DOHH2 (cell line): ENCODE data around the gene SIK2.

Source experiments
- H3F3A ChIP-seq: fragments of 200-600 bp; sonication (generic), shearing (Covaris generic); 2 replicates; pipeline ENCODE4 v1.6.0; 2016; ENCODE audit warnings: antibody characterized with exemption, mild to moderate bottlenecking; ENCODE audit not compliant: control insufficient read depth, insufficient read depth
- H3K27ac ChIP-seq: fragments of 200-600 bp; sonication (generic); 2 replicates; pipeline ENCODE4 v1.5.1; 2014; ENCODE audit warnings: low read depth, mild to moderate bottlenecking, low read length, moderate library complexity
- H3K27me3 ChIP-seq: fragments of 200-600 bp; sonication (generic); 2 replicates; pipeline ENCODE4 v1.6.1; 2014; ENCODE audit warnings: mild to moderate bottlenecking, low read length, mixed read lengths; ENCODE audit not compliant: control insufficient read depth
- H3K36me3 ChIP-seq: fragments of 200-600 bp; sonication (generic); 2 replicates; pipeline ENCODE4 v1.6.1; 2014; ENCODE audit warnings: mild to moderate bottlenecking, low read length, moderate library complexity, mixed read lengths; ENCODE audit not compliant: control insufficient read depth
- H3K4me1 ChIP-seq: fragments of 200-600 bp; sonication (generic); 2 replicates; pipeline ENCODE4 v1.6.1; 2014; ENCODE audit warnings: mild to moderate bottlenecking, low read length, mixed read lengths; ENCODE audit not compliant: control insufficient read depth
- H3K4me2 ChIP-seq: fragments of 200-600 bp; sonication (generic); 2 replicates; pipeline ENCODE4 v1.6.0; 2014; ENCODE audit warnings: mild to moderate bottlenecking, low read length, moderate library complexity
- H3K4me3 ChIP-seq: fragments of 200-600 bp; sonication (generic); 2 replicates; pipeline ENCODE4 v1.5.1; 2014; ENCODE audit warnings: mild to moderate bottlenecking, low read length, mixed read lengths
- H3K79me2 ChIP-seq: fragments of 200-600 bp; sonication (generic); 2 replicates; pipeline ENCODE4 v1.6.1; 2014; ENCODE audit warnings: mild to moderate bottlenecking, low read length, mixed read lengths; ENCODE audit not compliant: control insufficient read depth
- H3K9me2 ChIP-seq: fragments of 200-600 bp; sonication (generic); replicated peaks from 2 replicates; pipeline ENCODE4 v1.6.1; 2014; ENCODE audit warnings: mild to moderate bottlenecking, low read length, mixed read lengths; ENCODE audit not compliant: control insufficient read depth
- H3K9me3 ChIP-seq: fragments of 200-600 bp; sonication (generic); 2 replicates; pipeline ENCODE4 v1.6.1; 2014; ENCODE audit warnings: antibody characterized with exemption, low read length, mixed read lengths; ENCODE audit not compliant: control insufficient read depth, insufficient read depth
- H4K20me1 ChIP-seq: fragments of 200-600 bp; sonication (generic); 2 replicates; pipeline ENCODE4 v1.6.0; 2014; ENCODE audit warnings: low read depth, mild to moderate bottlenecking, antibody characterized with exemption, low read length, moderate library complexity; ENCODE audit not compliant: control insufficient read depth, insufficient read depth
- EZH2phosphoT487 ChIP-seq: fragments of 200-600 bp; sonication (generic); IDR thresholded peaks from 2 replicates; pipeline ENCODE4 v1.6.1; 2017; ENCODE audit warnings: borderline replicate concordance, mild to moderate bottlenecking, antibody characterized with exemption, low read length, moderate library complexity, mixed read lengths
- TF ChIP-seq, protein P1 (sequence below): fragments of 200-600 bp; sonication (generic); IDR thresholded peaks from one replicate; pipeline ENCODE4 v1.5.1; 2014; ENCODE audit warnings: antibody characterized with exemption, mild to moderate bottlenecking, low read depth, low read length; ENCODE audit not compliant: poor library complexity, severe bottlenecking

The SIK2 gene

GRCh38 chr11:111764621-111765020 is 162.4 kb downstream of the SIK2 start:
- Histone ChIP-seq H3K4me3 (peak overlapping the region; percentile 99), H3K36me3 (peaks cover 62% of the 10 kb centered on the region), H3K79me2 (peaks cover 35% of the 10 kb centered on the region), H3K4me2 (peak overlapping the region; percentile 87), H3K27ac (no peak overlapping the region), H3K27me3 (no peaks in the 10 kb centered on the region), H3F3A (no peaks in the 10 kb centered on the region), H3K9me3 (no peaks in the 10 kb centered on the region), H3K9me2 (no peaks in the 10 kb centered on the region), H3K4me1 (peaks cover 22% of the 10 kb centered on the region), H4K20me1 (no peaks in the 10 kb centered on the region)
- no peak for TF ChIP-seq EZH2phosphoT487
- TF ChIP-seq, protein P1, sequence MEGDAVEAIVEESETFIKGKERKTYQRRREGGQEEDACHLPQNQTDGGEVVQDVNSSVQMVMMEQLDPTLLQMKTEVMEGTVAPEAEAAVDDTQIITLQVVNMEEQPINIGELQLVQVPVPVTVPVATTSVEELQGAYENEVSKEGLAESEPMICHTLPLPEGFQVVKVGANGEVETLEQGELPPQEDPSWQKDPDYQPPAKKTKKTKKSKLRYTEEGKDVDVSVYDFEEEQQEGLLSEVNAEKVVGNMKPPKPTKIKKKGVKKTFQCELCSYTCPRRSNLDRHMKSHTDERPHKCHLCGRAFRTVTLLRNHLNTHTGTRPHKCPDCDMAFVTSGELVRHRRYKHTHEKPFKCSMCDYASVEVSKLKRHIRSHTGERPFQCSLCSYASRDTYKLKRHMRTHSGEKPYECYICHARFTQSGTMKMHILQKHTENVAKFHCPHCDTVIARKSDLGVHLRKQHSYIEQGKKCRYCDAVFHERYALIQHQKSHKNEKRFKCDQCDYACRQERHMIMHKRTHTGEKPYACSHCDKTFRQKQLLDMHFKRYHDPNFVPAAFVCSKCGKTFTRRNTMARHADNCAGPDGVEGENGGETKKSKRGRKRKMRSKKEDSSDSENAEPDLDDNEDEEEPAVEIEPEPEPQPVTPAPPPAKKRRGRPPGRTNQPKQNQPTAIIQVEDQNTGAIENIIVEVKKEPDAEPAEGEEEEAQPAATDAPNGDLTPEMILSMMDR = no peak

- H3F3A ChIP-seq = no peaks in the 10 kb centered on the region
- no peaks in the 10 kb centered on the region for H3K9me2 ChIP-seq
- peak overlapping the region; percentile 27; the same call in 1 of the 2 replicates for H3K27ac ChIP-seq
- peak overlapping the region; percentile 99 for H3K4me3 ChIP-seq
- peak overlapping the region; percentile 87 for H3K4me2 ChIP-seq
- no peaks in the 10 kb centered on the region for H4K20me1 ChIP-seq
- TF ChIP-seq, protein P1 = no peak
- no peak for TF ChIP-seq EZH2phosphoT487
- peaks cover 54% of the 10 kb centered on the region for H3K36me3 ChIP-seq
- peaks cover 35% of the 10 kb centered on the region for H3K79me2 ChIP-seq
- peaks cover 22% of the 10 kb centered on the region for H3K4me1 ChIP-seq
- no peaks in the 10 kb centered on the region for H3K9me3 ChIP-seq
- H3K27me3 ChIP-seq = no peaks in the 10 kb centered on the region
Observed at GRCh38 chr11:111765320-111765983, 163.2 kb downstream of the SIK2 start.

- no peak for TF ChIP-seq EZH2phosphoT487
- TF ChIP-seq, protein P1 = no peak
- Histone ChIP-seq H3K27me3 (no peaks in the 10 kb centered on the region), H3K79me2 (peaks cover 35% of the 10 kb centered on the region), H4K20me1 (no peaks in the 10 kb centered on the region), H3K4me2 (peak within 1 kb of the TSS; percentile 87), H3K4me1 (peaks cover 22% of the 10 kb centered on the region), H3K9me2 (no peaks in the 10 kb centered on the region), H3K27ac (peak within 1 kb of the TSS; percentile 27; the same call in 1 of the 2 replicates), H3F3A (no peaks in the 10 kb centered on the region), H3K4me3 (peak within 1 kb of the TSS; percentile 99), H3K9me3 (no peaks in the 10 kb centered on the region), H3K36me3 (peaks cover 46% of the 10 kb centered on the region)
Observed at GRCh38 chr11:111765984-111766833, 164.0 kb downstream of the SIK2 start, which contains the start of gene PPP2R1B. Gene PPP2R1B, minus strand, starts transcription at chr11:111766389. Its CDS starts 28 bp downstream, at chr11:111766361.
